PFSK-1 (cell line): ENCODE measurements around the gene MAN2B1. TPM values are rescaled to one million over a fixed set of nuclear protein-coding genes. Genes with fewer than 3 reads are reported as not detected.

Experiments used
- FOXP2 ChIP-seq: optimal IDR thresholded peaks from 2 replicates; pipeline ENCODE3; 2011; ENCODE audit warnings: borderline replicate concordance, control low read depth, inconsistent platforms; ENCODE audit not compliant: insufficient read depth; ENCODE audit errors: extremely low read length, extremely low read depth
- POLR2AphosphoS5 ChIP-seq: IDR thresholded peaks from 2 replicates; pipeline ENCODE4 v1.6.1; 2012; ENCODE audit warnings: low read depth, mild to moderate bottlenecking, control low read depth, low read length, moderate library complexity
- SIN3A ChIP-seq: IDR thresholded peaks from 2 replicates; pipeline ENCODE4 v1.6.1; 2012; ENCODE audit warnings: mild to moderate bottlenecking, low read length, moderate library complexity, borderline replicate concordance; ENCODE audit not compliant: insufficient read depth
- TAF1 ChIP-seq: IDR thresholded peaks from 2 replicates; pipeline ENCODE4 v1.6.1; 2012; ENCODE audit warnings: low read length, control low read depth, borderline replicate concordance; ENCODE audit not compliant: insufficient read depth
- polyA plus RNA-seq: library from polyadenylated mRNA; unstranded; fragments of >200 nt; gene quantifications from one replicate; pipeline ENCODE4 v1.2.1, GENCODE V29; 2012; ENCODE audit warnings: low read depth, missing spikeins; ENCODE audit not compliant: insufficient read length
- TF ChIP-seq, protein P1 (sequence below), 2 experiments: IDR thresholded peaks; 2 replicates each; pipeline versions ENCODE4 v1.6.1 to v1.8.0; 2011 to 2012; ENCODE audit warnings: low read depth in 2 of 2, low read length in 2 of 2, control low read depth in 1 of 2, inconsistent platforms in 1 of 2, mild to moderate bottlenecking in 1 of 2, moderate library complexity in 1 of 2; ENCODE audit not compliant: insufficient read depth in 1 of 2

The MAN2B1 gene
- 42.0 TPM for polyA plus RNA-seq

- TF ChIP-seq SIN3A, result no peak
- no peak for TF ChIP-seq FOXP2
- TF ChIP-seq, protein P1, sequence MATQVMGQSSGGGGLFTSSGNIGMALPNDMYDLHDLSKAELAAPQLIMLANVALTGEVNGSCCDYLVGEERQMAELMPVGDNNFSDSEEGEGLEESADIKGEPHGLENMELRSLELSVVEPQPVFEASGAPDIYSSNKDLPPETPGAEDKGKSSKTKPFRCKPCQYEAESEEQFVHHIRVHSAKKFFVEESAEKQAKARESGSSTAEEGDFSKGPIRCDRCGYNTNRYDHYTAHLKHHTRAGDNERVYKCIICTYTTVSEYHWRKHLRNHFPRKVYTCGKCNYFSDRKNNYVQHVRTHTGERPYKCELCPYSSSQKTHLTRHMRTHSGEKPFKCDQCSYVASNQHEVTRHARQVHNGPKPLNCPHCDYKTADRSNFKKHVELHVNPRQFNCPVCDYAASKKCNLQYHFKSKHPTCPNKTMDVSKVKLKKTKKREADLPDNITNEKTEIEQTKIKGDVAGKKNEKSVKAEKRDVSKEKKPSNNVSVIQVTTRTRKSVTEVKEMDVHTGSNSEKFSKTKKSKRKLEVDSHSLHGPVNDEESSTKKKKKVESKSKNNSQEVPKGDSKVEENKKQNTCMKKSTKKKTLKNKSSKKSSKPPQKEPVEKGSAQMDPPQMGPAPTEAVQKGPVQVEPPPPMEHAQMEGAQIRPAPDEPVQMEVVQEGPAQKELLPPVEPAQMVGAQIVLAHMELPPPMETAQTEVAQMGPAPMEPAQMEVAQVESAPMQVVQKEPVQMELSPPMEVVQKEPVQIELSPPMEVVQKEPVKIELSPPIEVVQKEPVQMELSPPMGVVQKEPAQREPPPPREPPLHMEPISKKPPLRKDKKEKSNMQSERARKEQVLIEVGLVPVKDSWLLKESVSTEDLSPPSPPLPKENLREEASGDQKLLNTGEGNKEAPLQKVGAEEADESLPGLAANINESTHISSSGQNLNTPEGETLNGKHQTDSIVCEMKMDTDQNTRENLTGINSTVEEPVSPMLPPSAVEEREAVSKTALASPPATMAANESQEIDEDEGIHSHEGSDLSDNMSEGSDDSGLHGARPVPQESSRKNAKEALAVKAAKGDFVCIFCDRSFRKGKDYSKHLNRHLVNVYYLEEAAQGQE (IDR thresholded peaks at IDR 0.05; ENCODE audit: insufficient read depth in 1 of 2, low read depth in 2 of 2, low read length in 2 of 2), result no peak
- no peak for TF ChIP-seq TAF1
- TF ChIP-seq POLR2AphosphoS5, result no peak
These were observed at the start of gene MAN2B1, which contains the start of gene WDR83 for GRCh38 chr19:12666265-12667048. MAN2B1 (minus strand) TSS chr19:12666742; CDS start chr19:12666701, 41 bp downstream. WDR83 (plus strand) TSS chr19:12666807; CDS start chr19:12669791, 2,984 bp downstream.

DNA sequence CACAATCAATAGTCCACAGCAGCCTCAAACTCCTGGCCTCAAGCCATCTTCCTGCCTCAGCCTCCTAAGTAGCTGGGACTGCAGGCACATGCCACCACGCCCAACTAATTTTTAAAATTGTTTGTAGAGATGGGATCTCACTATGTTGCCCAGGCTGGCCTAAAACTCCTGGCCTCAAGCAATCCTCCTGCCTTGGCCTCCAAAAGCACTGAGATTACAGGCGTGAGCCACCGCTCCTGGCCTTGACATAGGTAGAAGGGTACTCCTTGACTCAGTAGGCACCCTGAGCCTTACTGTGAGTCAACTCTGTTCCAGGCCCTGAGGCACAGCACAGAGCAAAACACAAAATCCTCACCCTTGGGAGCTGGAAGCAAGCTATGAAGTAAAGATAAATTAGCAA lies 49.4 kb upstream of the MAN2B1 start:
- TF ChIP-seq TAF1 (no peak), SIN3A (no peak)

GRCh38 chr19:12715102-12715501 lies 48.6 kb upstream of the MAN2B1 start:
- TF ChIP-seq, protein P1 (IDR thresholded peaks at IDR 0.05; ENCODE audit: insufficient read depth in 1 of 2, low read depth in 2 of 2, low read length in 2 of 2), result no peak

DNA sequence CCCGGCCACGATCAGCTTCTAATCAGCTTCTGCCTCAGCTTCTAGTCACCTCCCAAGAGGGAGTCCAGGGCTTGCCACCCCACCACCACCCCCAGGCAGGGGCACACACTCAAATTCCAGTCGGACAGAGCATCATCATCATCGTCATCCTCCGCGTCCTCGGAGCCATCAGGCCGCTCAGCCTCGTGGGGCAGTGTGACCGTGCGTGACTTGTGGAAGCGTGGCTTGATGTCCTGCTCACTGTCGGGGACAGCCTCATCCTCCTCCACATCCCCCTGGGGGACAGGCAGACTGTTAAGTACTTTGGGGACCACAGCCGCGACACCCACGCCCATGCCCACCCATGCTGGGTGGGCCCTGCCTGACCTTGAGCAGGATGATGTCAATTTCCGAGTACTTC lies 44.6 kb upstream of the MAN2B1 start:
- TF ChIP-seq SIN3A (no peak), POLR2AphosphoS5 (no peak), TAF1 (no peak)
- TF ChIP-seq, protein P1 (IDR thresholded peaks at IDR 0.05; ENCODE audit: insufficient read depth in 1 of 2, low read depth in 2 of 2, low read length in 2 of 2), result no peak

DNA sequence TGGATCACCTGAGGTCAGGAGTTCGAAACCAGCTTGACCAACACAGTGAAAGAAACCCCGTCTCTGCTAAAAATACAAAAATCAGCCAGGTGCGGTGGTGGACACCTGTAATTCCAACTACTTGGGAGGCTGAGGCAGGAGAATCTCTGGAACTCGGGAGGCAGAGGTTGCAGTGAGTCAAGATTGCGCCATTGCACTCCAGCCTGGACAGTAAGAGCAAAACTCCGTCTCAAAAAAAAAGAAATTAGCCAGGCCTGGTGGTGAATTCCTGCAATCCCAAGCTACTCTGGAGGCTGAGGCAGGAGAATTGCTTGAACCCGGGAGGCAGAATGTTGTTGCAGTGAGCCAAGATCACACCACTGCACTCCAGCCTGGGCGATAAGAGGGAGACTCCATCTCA lies 42.1 kb upstream of the MAN2B1 start:
- TF ChIP-seq POLR2AphosphoS5 (no peak), TAF1 (no peak), FOXP2 (no peak), SIN3A (no peak)
- TF ChIP-seq, protein P1 (IDR thresholded peaks at IDR 0.05; ENCODE audit: insufficient read depth in 1 of 2, low read depth in 2 of 2, low read length in 2 of 2), result no peak
